ENCODE results near the gene CIITA.

CIITA gene

DNA sequence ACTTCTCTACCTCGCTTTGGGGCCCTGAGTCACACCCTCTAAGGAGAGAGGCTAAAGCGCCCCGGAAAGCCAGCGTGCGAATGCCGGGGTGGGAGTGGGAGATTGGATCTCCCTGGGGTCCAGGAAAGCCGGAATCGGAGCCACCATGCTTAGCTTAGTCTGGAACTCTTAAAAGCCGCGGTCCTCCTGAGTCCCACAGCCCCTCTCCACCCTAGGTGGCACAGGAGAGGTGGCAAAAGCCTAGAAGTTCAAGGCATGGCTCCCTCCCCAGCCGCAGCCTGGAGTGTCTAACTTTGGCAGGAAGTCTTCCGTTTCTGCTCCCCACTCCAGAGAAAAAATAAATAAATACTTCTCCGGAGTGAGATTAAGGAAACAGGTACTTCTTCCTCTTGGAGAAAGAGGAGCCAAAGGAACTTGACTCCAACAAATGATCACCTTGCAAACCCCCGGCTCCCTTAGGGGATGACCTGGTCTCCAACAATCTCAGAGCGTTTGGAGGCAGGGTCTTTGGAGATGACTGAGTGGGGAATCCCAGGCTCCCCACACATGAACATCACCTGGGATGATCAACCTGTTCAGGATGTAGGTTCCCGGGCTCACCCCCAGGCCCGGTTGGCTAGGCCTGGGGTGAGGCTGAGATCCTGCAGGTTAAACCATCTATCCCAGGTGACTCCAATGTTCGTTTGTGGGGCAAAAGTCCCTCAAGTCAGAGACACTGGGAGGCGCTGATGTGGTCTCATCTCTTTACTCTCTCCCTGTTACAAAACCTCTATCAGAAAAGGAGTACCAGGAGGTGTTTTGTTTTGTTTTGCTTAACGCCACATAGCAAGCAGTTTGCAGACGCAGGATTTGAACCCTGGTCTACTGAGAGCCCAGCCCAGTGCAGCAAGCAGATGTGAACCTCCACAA is 2.9 kb downstream of the CIITA start:
- DNase-seq: peak; percentile 40

DNA sequence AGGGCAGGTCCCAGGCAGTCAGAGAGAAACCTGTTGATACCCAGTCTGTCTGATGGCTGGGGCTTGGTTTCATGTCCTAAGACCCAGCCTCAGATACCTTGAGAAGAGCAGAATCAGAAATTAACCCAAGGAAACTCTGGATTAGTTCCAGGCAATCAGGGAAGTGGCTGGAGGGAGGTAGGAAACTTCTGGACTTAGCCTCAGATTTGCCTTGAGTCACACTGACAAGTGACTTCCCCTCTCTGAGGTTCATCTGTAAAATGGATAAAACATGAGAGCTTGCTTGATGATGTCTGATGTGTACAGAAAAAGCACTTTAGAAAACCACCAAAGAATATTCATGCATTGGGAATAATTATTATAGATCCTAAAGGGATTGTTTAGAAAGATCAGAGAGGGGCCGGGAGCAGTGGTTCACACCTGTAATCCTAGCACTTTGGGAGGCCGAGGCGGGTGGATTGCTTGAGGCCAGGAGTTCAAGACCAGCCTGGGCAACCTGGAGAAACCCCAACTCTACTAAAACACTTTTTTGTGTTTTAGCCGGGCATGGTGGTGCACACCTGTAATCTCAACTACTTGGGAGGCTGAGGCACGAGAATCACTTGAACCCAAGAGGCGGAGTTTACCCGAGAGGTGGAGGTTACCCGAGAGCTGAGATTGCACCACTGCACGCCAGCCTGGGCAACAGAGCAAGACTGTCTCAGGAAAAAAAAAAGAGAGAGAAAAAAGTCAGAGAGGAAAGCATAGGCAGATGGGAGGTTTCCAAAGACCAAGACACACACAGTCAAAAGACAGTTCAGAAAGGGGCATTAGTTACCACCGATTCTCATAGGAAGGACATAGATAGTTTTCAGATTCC is 3.8 kb downstream of the CIITA start:
- DNase-seq: no peak

DNA sequence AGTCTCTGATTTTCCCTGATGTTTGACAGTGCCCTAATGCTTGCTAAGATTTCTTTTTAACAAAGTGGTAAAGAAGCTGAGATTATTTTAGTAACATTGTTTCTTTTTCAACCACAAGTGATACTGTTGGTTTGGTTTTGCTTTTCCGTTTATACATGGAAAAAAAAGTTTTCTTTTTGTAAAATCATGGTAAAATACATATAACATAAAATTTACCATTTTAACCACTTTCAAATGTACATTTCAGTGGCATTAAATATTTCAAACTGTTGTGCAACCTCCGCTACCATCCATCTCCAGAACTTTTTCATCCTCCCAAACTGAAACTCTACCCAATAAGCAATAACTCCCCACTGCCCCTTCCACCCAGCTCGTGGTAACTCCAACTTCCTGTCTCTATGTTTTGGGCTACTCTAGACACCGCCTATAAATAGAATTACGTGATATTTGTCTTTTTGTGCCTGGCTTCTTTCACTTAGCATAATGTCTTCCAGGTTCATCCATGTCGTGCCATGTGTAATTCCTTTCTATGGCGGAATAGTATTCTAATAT is 4.6 kb downstream of the CIITA start:
- DNase-seq: peak; percentile 56

DNA sequence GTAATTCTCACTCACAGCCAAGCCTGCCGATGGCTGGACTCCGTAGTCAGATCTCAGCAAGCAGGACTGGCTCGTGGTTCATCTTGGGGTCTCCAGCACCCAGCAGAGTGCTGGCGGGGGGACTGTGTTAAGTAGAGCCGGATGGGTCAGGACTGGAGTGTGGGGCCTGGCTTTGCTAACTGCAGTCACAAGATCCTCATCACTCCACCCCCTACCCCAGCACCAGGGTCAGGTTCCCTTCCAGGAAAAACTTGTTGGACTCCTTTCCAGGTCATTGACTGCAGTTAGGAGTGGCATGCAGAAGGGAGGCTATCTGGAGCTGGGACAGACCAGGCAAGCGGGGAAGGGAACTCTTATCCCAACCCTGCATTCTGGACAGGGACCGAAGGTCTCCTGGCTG is 6.0 kb downstream of the CIITA start:
- DNase-seq: no peak

DNA sequence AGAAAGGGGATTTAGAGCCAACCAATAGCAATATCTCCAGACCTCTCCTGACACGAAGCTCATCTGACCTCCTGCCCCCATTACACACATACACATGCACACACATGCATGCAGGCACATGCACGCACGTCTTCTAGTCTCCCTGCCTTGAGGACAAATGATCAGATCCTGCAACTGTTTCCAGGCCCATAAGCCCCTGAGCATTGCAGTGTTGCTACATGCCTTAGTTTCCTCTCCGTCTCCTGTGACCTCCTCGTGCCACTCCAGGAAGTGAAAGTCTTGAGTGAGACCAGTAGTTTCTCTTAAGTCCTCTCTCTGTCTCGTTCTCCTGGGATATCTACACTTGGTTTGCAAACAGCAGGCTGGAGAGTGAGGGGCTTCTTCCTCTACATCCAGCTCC is 8.2 kb downstream of the CIITA start:
- DNase-seq: no peak

DNA sequence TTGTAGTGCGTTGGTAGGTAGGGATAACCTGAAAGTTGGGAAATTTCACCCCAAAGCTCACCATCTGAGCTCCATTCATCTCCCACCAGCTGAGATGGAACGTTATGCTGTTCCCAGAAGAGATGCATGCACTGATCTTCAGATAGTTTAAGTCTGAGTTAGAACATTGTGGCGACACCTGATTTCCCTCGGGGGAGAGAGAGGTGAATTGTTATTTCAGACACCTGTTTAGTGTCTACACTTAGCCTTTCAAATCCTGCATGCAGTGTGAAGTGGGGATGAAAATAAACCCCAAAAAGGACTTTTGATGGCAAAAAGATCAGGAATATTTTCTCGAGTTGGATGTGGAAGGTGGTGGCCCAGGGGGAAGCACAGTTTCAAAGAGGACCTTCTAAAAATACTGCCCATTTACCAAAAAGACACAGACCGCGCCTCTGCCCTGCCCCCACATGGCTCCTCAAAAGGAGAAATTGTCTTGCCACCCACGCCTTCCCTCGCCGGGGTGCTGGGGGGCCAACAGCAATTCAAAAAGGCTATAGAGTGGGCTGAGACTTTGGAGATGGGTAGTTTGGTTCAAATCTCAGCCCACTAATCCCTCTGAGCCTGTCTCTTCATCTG is 11.4 kb downstream of the CIITA start:
- peak; percentile 38 for DNase-seq

DNA sequence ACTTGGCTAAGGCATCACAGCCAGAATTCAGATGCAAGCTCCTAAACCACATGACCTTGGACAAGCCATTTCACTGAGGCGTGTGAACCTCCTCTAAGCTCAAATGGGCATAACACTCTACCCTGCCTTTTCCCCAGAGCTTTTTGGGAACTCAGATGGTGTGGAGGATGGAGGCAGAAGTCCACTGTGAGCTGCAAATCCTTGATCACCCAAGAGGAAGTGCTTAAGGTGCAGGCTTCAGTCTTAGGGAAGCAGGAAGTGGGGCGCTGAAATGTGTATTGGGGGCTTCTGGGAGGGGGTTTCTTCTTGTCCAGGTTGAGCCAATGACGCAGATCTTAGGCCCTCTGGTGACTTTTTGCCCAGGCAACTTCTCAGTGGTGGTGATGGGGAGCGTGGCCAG is 12.9 kb downstream of the CIITA start:
- no peak for DNase-seq

DNA sequence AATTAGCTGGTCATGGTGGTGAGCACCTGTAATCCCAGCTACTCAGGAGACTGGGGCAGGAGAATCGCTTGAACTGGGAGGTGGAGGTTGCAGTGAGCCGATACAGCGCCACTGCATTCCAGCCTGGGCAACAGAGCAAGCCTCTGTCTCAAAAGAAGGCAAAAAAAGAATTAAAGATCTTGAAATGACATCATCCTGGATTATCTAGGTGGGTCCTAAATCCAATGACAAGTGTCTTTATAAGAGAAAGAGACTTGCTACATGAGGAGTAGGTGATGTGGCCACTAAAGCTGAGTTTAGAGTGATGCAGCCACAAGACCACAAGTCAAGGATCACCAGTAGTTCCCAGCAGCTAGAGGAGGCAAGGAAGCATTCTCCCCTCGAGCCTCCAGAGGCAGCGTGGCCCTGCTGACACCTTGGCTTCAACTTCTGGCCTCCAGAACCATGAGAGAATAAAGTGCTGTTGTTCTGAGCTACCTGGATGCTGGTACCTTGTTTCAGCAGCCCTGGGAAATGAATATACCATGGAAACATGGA is 15.8 kb downstream of the CIITA start:
- DNase-seq: peak; percentile 49

DNA sequence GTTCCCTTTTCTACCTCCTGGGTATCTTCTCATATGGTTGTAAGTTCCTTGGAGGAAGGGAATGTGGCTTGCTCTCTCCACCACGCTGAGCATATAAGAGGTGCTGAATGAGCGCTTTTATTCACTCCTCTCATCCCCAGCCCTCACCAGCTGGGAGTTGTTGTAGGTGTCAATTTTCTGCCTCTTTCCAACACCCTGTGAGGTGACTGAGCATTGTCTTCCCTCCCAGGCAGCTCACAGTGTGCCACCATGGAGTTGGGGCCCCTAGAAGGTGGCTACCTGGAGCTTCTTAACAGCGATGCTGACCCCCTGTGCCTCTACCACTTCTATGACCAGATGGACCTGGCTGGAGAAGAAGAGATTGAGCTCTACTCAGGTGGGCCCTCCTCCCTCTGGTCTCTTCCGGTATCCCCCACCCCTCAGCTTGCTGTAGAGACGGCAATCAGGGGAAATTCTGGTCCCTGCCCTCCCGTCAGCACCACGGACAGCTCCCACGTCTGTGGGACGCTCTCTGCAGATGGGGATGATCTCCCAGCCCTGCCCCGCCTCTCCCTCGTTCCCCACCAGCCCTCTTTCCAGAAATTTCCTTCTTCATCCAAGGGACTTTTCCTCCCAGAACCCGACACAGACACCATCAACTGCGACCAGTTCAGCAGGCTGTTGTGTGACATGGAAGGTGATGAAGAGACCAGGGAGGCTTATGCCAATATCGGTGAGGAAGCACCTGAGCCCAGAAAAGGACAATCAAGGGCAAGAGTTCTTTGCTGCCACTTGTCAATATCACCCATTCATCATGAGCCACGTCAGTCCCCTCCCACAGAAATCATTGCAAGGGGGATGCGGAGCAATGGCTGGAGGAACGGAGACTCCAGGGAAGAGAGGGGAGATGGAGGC is 18.3 kb downstream of the CIITA start:
- DNase-seq: peak; percentile 66

DNA sequence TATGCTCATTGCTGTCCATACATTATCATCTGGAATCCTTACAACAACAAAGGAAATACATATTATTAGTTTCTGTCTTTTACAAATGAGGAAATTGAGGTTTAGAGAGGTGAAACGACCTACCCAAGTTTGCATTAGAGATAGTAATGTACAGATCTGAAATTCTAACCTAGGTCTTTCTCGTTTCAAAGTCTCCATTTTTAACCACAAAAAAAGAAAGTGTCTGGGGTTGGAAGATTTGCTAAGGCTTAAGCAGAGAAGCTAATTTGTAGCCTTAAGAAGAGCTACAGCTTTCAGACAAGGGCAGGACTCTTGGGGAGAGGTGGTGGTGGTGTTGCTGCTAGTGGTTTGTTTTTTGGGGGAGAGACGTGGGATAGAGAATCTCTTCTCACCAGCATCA is 19.2 kb downstream of the CIITA start:
- DNase-seq: no peak

DNA sequence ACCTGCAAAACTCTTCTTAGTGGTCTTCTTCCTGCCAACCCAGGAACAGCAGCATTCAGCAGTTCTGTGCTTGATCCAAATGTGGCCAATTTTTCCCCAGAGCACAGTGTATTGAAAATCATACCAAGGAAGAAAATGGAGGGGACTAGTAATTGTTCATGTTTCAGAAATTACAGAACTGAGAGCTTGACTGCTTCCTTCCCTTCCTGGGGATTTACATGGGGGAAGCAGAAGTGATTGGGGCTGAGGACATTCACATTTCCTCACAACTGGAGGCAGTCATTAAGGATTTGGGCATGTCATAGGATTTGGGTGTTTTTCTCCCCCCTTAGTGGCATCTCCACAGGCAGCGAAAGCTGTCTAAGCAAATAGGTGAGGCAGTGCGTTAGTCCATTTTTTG is 19.7 kb downstream of the CIITA start:
- DNase-seq: no peak

DNA sequence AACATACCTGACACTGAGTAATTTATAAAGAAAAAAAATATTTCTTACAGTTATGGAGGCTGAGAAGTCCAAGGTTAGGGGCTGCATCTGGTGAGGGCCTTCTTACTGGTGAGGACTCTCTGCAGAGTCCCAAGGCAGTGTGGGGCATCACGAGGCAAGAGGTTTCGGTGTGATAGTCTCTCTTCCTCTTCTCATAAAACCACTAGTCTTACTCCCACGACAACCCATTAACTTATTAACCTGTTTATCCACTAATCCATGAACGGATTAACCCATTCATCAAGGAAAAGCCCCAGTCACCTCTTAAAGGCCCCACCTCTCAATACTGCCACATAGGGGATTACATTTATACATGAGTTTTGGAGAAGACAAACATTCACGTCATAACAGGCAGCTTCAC is 20.1 kb downstream of the CIITA start:
- DNase-seq: no peak

DNA sequence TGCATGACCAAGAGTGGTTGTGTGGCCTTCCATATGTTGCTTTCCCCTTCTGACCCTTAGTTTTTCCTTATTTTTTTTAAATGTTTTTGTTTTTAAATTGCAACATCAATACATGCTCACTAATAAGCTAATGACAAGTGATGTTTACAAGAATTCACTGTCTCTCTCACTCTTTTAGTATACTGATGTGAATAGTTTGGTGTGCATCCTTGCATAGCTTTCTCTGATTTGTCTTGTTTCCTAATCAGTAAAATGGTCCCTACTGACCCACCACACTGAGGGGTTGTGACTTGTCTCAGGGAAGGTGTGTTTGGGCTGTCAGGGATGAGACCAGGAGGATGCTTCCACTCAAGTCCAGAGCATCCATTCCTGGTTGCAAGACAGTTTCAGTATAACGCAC is 26.0 kb downstream of the CIITA start:
- no peak for DNase-seq

DNA sequence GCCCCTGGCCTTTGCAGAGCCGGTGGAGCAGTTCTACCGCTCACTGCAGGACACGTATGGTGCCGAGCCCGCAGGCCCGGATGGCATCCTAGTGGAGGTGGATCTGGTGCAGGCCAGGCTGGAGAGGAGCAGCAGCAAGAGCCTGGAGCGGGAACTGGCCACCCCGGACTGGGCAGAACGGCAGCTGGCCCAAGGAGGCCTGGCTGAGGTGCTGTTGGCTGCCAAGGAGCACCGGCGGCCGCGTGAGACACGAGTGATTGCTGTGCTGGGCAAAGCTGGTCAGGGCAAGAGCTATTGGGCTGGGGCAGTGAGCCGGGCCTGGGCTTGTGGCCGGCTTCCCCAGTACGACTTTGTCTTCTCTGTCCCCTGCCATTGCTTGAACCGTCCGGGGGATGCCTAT is 29.5 kb downstream of the CIITA start:
- DNase-seq: no peak

DNA sequence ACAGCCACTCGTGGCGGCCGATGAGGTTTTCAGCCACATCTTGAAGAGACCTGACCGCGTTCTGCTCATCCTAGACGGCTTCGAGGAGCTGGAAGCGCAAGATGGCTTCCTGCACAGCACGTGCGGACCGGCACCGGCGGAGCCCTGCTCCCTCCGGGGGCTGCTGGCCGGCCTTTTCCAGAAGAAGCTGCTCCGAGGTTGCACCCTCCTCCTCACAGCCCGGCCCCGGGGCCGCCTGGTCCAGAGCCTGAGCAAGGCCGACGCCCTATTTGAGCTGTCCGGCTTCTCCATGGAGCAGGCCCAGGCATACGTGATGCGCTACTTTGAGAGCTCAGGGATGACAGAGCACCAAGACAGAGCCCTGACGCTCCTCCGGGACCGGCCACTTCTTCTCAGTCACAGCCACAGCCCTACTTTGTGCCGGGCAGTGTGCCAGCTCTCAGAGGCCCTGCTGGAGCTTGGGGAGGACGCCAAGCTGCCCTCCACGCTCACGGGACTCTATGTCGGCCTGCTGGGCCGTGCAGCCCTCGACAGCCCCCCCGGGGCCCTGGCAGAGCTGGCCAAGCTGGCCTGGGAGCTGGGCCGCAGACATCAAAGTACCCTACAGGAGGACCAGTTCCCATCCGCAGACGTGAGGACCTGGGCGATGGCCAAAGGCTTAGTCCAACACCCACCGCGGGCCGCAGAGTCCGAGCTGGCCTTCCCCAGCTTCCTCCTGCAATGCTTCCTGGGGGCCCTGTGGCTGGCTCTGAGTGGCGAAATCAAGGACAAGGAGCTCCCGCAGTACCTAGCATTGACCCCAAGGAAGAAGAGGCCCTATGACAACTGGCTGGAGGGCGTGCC is 30.1 kb downstream of the CIITA start:
- no peak for DNase-seq

DNA sequence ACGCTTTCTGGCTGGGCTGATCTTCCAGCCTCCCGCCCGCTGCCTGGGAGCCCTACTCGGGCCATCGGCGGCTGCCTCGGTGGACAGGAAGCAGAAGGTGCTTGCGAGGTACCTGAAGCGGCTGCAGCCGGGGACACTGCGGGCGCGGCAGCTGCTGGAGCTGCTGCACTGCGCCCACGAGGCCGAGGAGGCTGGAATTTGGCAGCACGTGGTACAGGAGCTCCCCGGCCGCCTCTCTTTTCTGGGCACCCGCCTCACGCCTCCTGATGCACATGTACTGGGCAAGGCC is 30.7 kb downstream of the CIITA start:
- no peak for DNase-seq

DNA sequence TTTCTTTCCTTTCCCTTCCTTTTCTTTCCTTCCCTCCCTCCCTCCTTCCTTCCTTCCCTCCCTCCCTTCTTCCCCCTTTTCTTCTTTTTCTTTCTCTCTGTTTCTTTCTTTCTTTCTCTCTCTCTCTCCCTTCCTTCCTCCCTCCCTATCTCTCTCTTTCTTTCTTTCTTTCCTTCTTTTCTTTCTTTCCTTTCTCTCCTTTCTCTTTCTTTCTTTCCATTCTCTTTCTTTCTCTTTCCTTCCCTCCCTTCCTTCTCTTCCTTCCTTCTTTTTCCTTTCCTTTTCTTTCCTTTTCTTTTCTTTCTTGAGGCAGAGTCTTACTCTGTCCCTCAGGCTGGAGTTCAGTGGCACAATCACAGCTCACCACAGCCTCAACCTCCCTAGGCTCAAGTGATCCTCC is 34.3 kb downstream of the CIITA start:
- DNase-seq: no peak

DNA sequence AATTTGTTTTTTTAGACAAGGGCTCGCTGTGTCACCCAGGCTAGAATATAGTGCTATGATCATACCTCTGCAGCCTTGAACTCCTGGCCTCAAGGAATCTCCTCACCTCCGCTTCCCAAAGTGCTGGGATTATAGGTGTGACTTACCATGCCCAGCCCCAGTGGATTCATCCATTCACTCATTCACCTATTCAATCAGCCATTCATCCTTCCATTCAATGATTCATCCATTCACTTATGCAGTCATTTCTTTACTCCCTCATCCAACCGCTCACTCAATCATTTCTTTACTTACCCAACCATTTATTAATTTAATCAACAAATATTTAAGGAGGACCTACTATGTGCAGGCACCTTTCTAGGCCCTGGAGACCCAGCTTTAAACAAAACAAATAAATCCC is 39.5 kb downstream of the CIITA start:
- no peak for DNase-seq

DNA sequence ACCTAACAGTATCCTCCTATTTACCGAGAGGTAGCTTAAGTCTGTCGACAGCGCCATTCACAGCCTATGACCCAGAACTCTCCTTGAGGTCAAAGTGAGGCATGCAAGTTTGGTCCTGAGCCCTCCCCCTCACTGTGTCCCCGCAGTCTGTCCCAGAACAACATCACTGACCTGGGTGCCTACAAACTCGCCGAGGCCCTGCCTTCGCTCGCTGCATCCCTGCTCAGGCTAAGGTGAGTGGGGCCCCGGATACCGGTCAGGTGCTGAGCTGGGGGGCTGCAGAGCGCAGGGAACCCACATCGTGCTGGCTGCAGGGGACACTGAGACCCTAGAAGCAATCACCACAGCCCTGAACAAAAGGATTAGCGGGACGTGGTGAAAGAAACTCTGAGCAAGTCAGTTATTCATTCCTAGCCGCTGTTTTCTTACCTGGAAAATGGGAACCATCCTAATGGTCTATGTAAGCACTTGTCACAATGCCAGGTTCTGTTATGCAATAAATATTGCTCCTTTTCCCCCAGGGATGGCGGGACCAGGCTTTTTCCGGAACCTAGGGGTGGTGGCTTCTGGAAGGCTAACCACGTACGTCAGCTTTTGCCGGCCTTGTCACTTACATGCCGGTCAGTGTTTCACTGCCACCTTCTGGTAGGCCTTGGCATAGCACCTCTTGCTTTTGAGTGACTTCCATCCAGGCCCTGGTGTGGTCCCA is 41.4 kb downstream of the CIITA start:
- peak; percentile 95 for DNase-seq

DNA sequence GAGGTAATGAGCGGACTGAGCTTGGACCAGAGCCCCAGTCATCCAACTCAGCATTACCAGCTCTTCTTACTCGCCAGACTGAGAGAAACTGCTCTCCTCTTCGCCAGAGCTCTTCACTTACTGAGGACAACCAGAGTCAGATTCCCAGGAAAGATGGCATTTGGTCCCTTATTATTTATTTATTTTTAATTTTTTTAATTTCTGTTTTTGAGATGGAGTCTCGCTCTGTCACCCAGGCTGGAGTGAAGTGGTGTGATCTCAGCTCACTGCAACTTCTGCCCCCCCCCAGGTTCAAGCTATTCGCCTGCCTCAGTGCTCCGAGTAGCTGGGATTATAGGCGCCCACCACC is 42.0 kb downstream of the CIITA start:
- DNase-seq: no peak

Measured in hematopoietic multipotent progenitor cell treated with erythropoietin and hydrocortisone succinate and interleukin-3 and kit ligand, for 4 days (in vitro differentiated cells).